NCI-H69 (cell line): ENCODE results near the gene TFF3.

ENCODE experiments used
- DNase-seq: peaks from one replicate; lab custom pipeline; 2025; lab: John Stamatoyannopoulos, UW

Gene TFF3

GRCh38 chr21:42266971-42267556 is 48.1 kb downstream of the TFF3 start:
- DNase-seq = no peak

GRCh38 chr21:42265231-42265812 is 49.9 kb downstream of the TFF3 start:
- DNase-seq = no peak

GRCh38 chr21:42264245-42265195 is 50.7 kb downstream of the TFF3 start:
- no peak for DNase-seq

- no peak for DNase-seq
Measured at GRCh38 chr21:42263591-42264131, 51.5 kb downstream of the TFF3 start.

GRCh38 chr21:42262831-42263231 is 52.4 kb downstream of the TFF3 start:
- no peak for DNase-seq

GRCh38 chr21:42261829-42262200 is 53.4 kb downstream of the TFF3 start:
- peak; percentile 13 for DNase-seq
